BE2C (cell line): ENCODE results near the gene SH2B3. TPM values are rescaled to one million over a fixed set of nuclear protein-coding genes. Genes with fewer than 3 reads are reported as not detected.

ENCODE experiments used
- DNase-seq: peaks from one replicate; pipeline ENCODE4 v3.0.0-alpha.2; 2020
- H3K27me3 ChIP-seq: fragments of 250-450 bp; sonication (Bioruptor Pico); 2 replicates; pipeline ENCODE4 v1.5.1; 2020; ENCODE audit warnings: mild to moderate bottlenecking
- H3K36me3 ChIP-seq: fragments of 250-450 bp; sonication (Bioruptor Pico); 2 replicates; pipeline ENCODE4 v1.5.1; 2020; ENCODE audit warnings: mild to moderate bottlenecking
- H3K4me1 ChIP-seq: fragments of 250-450 bp; sonication (Bioruptor Pico); 2 replicates; pipeline ENCODE4 v1.5.1; 2020
- H3K4me3 ChIP-seq: 2 replicates; pipeline ENCODE4 v1.5.1; 2011; ENCODE audit warnings: low read depth, low read length
- H3K9me3 ChIP-seq: fragments of 250-450 bp; sonication (Bioruptor Pico); 2 replicates; pipeline ENCODE4 v1.5.1; 2020
- CTCF ChIP-seq: IDR thresholded peaks from 2 replicates; pipeline ENCODE4 v1.5.1; 2012; ENCODE audit warnings: mild to moderate bottlenecking, low read depth, low read length
- polyA plus RNA-seq: library from polyadenylated mRNA; unstranded; fragments of >200 nt; gene quantifications from one replicate; pipeline ENCODE4 v1.2.1, GENCODE V29; 2012; ENCODE audit warnings: low read depth, missing spikeins; ENCODE audit not compliant: insufficient read length, insufficient read depth

SH2B3 gene
- 42.9 TPM for polyA plus RNA-seq

- Histone ChIP-seq H3K4me1 (peaks cover 19% of the 10 kb centered on the region), H3K36me3 (no peaks in the 10 kb centered on the region; the same call in 1 of the 2 replicates), H3K27me3 (no peaks in the 10 kb centered on the region), H3K4me3 (peak within 1 kb of the TSS; percentile 93), H3K9me3 (no peaks in the 10 kb centered on the region)
- DNase-seq: peak; percentile 76
- no peak for TF ChIP-seq CTCF
These were observed at the start of gene SH2B3 for GRCh38 chr12:111405859-111406473. Gene SH2B3, plus strand, starts transcription at chr12:111405923. Its CDS starts 12,223 bp downstream, at chr12:111418146.

DNA sequence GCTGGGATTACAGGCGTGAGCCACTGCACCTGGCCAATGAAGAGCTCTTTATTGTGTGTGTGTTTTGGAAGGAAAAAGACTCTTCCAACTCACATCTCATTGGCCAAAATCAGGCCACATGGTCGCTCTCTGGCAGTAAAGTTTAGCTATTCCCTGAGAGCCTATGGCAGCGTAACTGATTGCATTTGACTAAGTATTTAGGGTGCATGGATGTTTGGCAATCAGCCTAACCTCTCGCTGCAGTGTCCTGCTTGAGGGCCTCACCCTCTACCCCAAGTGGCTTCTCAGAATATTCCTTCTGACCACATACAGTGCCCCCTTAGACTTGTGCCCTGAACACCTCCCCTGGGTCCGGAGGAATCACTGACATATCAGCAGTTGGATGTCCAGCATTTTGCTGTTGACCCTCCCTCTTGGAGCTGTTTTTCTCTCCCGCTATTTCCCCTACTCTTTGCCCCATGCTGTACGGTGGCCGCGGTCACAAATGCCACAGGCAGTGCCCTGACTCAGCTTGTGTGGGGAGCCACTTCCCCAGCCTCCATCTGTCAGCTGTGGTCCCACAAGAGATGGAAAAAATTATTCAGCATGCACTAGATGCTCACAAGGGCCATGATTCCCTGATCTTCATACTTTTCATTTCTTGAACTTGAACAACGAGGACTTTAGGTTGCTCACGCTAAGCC lies 46.4 kb upstream of the SH2B3 start:
- TF ChIP-seq CTCF: no peak
- H3K36me3 ChIP-seq: no peaks in the 10 kb centered on the region
- H3K4me1 ChIP-seq: no peaks in the 10 kb centered on the region
- DNase-seq: no peak
- no peak overlapping the region for H3K4me3 ChIP-seq
- no peaks in the 10 kb centered on the region for H3K9me3 ChIP-seq
- no peaks in the 10 kb centered on the region for H3K27me3 ChIP-seq

- H3K4me3 ChIP-seq: no peak overlapping the region
- H3K27me3 ChIP-seq: no peaks in the 10 kb centered on the region
- H3K9me3 ChIP-seq: no peaks in the 10 kb centered on the region
- no peaks in the 10 kb centered on the region for H3K36me3 ChIP-seq
- no peak for DNase-seq
- TF ChIP-seq CTCF: no peak
- no peaks in the 10 kb centered on the region for H3K4me1 ChIP-seq
These were observed 45.8 kb upstream of the SH2B3 start for GRCh38 chr12:111359914-111360276.

GRCh38 chr12:111360325-111360930 lies 45.3 kb upstream of the SH2B3 start:
- Histone ChIP-seq H3K4me1 (no peaks in the 10 kb centered on the region), H3K4me3 (no peak overlapping the region), H3K27me3 (no peaks in the 10 kb centered on the region), H3K36me3 (no peaks in the 10 kb centered on the region), H3K9me3 (no peaks in the 10 kb centered on the region)
- no peak for DNase-seq
- no peak for TF ChIP-seq CTCF

DNA sequence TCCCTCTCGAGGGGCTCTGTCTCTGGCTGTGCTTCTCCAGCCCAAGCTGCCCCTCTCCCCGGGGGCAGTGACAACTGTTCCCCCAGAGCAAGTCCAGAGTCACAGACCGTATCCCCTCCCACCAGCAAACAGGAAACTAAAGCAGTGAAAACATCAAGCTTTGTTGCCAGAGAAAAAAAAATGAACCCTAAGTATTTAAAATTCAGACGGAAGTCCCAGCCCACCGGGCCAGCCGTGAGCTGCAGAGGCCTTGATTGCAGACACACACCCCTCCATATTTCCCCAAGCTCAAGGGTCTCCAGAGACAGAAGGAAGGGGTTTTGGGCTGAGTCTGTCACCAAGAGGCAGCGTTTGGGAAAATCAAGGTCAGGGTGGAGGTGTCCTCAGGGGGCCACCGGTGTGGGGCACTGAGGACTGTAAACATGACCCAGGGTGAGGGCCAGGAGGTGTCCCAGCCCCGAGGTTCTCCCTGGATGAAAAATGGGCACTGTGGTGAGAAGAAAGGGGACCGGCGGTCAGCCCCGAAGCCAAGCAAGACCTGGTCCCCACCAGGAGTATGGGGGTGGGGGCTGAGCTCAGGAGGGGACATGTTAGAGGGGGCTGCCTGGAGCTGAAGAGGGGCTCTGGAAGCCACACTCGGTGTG lies 44.5 kb upstream of the SH2B3 start:
- H3K9me3 ChIP-seq: no peaks in the 10 kb centered on the region
- H3K4me3 ChIP-seq: no peak overlapping the region
- TF ChIP-seq CTCF: no peak

More for the DNA sequence above, 44.5 kb upstream of the SH2B3 start:
- H3K27me3 ChIP-seq: no peaks in the 10 kb centered on the region
- DNase-seq: no peak
- no peaks in the 10 kb centered on the region for H3K4me1 ChIP-seq
- no peaks in the 10 kb centered on the region for H3K36me3 ChIP-seq
